ENCODE results near the gene GRIK2.
A peak's percentile ranks its signal among the peaks of the same experiment; 100 is the strongest.

GRIK2 gene

GRCh38 chr6:101401171-101401570 is 7.7 kb downstream of the GRIK2 start:
- no peak for DNase-seq

DNA sequence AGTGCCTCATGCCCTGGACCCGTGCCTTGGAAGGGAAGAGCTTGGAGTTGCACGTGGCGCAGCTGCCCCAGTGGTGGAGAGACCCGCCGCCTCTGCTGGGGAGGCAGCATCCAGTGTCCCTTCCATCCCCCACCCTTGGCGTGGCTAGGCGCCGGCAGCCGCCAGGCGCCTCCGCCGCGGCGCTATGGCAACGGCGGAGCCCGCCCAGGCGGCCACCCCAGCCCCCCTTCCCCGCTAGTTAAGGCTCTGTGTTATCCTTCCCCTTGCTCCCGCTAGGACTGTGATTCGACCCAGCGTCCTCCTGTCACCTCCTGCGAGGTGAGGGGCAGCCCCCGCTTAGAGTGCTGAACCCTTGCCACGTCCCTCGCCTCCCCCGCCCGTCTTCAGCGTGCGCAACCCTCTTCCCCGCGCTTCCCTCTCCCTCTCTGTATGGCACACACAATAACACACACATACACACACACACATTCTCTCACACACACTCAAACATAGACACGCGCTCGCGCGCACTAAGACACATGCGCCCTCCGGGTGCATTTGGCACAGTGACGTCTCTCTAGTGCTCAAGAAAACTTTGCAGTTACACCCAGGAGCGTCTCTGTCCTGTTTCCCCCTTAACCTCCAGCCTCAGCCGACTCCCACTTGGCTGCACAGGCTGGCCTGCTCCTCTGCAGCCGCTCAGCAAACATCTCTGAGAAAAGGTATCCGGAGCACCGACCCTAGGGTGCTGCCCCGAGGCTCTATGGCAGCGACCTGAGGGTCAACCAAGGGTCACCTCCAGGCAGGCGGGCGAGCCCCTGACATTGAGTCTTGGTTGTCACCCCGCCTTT is 8.5 kb downstream of the GRIK2 start:
- no peak for DNase-seq

GRCh38 chr6:101402622-101403031 is 9.1 kb downstream of the GRIK2 start:
- DNase-seq, result no peak

GRCh38 chr6:101403216-101403945 is 9.9 kb downstream of the GRIK2 start:
- DNase-seq, result no peak

DNA sequence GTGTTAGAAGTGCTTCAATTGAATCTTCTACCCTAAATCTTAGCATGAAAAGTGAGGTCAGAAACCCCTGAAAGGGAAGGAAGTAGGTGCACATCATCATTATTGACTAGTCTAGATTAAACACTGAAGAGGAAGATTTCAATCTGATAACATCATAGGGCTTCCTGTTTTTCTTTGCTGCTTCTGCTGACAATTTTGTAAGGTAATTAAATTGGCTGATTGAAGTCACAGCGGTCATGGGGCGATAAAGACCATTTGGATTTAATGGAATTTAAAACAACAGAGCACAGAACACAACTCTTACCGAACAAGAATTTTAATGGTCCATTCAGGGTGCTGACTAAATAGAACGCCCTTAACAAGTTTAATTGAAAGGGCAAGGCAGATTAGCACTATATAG is 11.3 kb downstream of the GRIK2 start:
- no peak for DNase-seq

DNA sequence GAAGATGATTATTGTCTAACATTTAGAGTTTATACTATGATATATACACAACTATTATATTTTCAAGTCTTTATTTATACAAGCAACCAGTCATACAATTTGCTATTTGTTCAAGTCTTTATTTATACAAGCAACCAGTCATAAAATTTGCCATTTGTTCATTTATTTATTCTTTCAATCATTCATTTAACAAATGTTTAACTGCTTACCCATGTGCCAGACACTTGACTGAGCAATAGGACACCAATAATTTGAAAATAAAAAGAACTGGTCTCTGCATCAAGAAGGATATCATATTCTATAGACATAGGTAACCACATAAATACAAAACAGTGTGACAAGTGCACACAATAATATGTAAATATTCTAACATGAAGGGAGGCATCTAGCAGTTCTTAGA is 20.3 kb downstream of the GRIK2 start:
- DNase-seq, result no peak

- no peak for DNase-seq
Measured at GRCh38 chr6:101417900-101418299, 24.4 kb downstream of the GRIK2 start.

- no peak for DNase-seq
Measured at GRCh38 chr6:101422251-101422650, 28.7 kb downstream of the GRIK2 start.

DNA sequence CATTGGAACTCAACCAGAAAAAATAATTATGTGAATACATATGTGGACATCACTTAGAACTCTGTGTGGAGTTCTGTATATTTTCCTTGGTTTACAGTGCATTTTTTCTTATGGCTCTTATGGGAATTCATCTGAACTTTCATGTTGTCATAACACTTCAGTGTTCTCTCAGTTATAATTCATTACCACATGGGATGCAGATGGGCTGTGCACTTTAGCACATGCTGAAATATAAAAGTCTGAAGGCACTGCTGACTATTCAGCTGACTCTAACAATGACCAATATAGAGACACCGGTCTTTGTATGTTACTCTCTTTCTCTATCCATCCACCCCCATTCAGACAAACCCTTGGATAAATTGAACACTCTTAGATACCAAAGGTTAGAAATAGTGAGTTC is 29.3 kb downstream of the GRIK2 start:
- DNase-seq, result no peak

DNA sequence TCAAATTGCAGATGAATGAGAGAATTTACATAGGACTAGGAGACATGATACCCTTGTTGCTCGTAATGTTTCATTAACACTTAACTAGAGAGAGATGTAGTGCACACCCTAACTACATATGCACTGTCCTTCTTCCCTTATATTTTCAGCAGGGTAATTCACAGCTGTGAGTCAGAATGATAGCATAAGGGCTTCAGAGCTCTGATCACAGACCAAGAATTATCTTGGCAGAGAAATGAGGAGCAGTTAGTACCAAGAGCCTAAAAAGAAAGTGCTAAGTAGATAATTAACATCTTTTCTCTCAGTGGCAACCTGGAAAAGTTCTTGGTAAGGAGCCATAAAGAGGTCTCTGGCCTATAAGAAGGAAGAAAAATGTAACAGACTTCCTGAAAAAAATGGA is 35.8 kb downstream of the GRIK2 start:
- peak; percentile 29 for DNase-seq

DNA sequence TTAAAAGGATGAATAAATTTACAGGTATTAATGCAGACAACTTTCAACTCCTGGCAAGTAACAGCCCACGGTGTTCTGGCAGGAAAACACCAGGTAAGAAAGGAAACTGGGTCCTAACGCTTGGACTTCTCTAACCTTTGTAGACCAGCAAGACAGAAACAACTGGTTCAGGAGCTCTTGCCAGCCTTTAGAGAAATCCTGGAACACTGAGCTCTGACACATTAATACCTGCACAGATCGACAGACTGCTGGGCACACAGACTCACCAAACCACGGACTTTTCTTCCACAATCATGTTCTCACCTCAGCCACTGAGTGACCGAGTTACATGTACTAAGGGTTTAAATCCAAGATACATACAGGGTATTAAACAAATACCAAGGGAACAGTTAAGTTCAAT is 36.3 kb downstream of the GRIK2 start:
- DNase-seq, result no peak

GRCh38 chr6:101433141-101433540 is 39.6 kb downstream of the GRIK2 start:
- DNase-seq, result no peak

GRCh38 chr6:101434601-101435000 is 41.1 kb downstream of the GRIK2 start:
- DNase-seq, result no peak

- DNase-seq, result no peak
Measured at GRCh38 chr6:101435038-101435437, 41.5 kb downstream of the GRIK2 start.

GRCh38 chr6:101439790-101440189 is 46.3 kb downstream of the GRIK2 start:
- no peak for DNase-seq

DNA sequence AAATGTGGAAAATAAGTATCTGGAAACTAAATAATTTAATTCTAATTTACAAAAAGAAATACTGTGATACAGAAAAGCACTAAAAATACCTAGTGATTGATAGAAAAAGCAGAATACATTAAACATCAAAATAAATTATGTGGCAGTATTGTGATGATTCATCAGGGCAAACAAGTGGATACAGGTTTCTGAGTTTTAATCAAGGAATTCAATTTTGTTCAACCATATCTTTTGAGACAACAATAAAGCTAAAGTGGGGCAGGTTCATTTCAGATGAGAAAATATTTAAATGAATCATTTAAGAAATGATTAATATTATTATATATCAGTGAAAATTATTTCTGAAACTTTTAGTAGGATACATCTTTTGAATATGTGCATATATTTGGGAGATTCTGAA is 49.8 kb downstream of the GRIK2 start:
- DNase-seq, result no peak

GRCh38 chr6:101444717-101445116 is 51.2 kb downstream of the GRIK2 start:
- DNase-seq, result no peak

DNA sequence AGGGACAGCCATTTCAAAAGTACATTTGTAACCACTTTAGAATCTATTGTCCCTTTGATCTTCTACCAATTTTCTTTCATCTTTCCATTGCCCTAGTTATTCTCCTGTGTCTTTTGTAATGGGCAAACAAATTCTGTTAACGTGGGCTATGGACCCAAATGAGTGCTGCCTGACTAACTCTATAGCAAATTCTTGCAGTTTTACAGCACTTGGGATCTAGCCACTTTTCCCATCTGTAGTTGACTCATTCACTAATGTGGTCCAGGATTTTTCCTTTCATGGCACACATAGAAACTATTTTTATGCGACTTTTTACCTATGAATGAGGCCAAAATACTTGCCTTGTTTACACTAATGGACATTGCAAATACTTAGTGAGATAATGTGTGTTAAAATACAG is 52.0 kb downstream of the GRIK2 start:
- no peak for DNase-seq

- no peak for DNase-seq
Measured at GRCh38 chr6:101450901-101451300, 57.4 kb downstream of the GRIK2 start.

DNA sequence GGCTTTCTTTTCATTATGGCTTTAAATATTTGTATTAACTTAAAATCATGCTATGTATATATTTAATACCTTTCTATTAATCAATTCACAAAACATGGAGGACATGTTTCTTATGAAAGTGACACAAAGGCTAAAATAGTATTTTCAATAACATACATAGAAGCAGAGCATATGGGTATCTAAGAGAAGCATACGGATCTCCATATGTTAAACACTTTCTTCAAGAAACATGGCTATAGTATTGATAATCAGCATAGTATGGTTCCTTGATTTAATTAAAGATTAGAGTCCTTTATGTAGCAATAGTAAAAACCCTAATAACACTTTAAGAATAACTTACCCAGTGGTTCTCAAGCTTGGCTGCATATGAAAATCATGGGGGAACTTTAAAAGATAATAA is 58.5 kb downstream of the GRIK2 start:
- DNase-seq, result no peak

GRCh38 chr6:101453221-101453620 is 59.7 kb downstream of the GRIK2 start:
- DNase-seq, result no peak

GRCh38 chr6:101454106-101454676 is 60.7 kb downstream of the GRIK2 start:
- DNase-seq, result no peak

GRCh38 chr6:101458336-101458735 is 64.8 kb downstream of the GRIK2 start:
- no peak for DNase-seq

DNA sequence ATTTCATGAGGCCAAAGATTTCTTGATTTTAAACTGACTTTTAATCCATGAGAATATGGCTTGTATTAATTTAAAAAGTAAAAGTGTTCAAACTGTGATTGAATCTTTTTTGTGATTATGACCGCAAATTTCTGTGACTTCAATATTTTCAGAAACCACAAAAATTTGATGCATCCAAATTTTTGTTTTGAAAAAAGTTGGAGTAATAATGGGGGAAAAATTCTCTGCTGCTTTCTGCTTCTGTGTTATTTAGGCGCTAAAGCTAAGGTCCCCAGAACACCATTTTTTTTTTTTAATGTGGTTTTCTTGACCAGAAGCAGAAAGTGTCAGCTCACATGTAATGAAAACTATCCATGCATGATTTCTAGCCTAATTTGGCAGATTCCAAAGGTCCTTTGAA is 65.3 kb downstream of the GRIK2 start:
- no peak for DNase-seq

Data from kidney glomerular epithelial cell (primary cell).